WI38 (cell line): ENCODE data around the gene FRS2.

Experiments
- H3K4me3 ChIP-seq: 2 replicates; pipeline ENCODE4 v1.5.1; 2011; ENCODE audit warnings: low read depth, mild to moderate bottlenecking, control low read depth, low read length
- TF ChIP-seq, protein P1 (sequence below): IDR thresholded peaks from 2 replicates; pipeline ENCODE4 v1.5.1; 2012; ENCODE audit warnings: low read depth, mild to moderate bottlenecking, control low read depth, low read length

The FRS2 gene

DNA sequence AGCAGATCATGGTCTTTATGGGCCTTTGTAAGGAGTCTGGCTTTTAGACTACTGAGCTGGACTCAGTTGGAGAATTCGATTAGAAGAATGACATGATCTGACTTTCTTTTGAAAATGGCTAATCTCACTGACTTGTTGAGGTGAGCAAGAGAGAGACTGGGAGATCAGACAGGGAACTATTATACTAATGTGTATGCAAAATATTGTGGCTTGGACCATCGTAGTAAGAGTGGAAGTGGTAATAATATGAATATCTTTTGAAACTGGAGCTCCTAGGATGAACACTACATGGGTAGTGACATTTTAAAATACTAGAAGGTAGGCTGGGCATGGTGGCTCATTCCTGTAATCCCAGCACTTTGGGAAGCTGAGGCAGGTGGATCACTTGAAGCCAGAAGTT, 58.8 kb downstream of the FRS2 start:
- TF ChIP-seq, protein P1, sequence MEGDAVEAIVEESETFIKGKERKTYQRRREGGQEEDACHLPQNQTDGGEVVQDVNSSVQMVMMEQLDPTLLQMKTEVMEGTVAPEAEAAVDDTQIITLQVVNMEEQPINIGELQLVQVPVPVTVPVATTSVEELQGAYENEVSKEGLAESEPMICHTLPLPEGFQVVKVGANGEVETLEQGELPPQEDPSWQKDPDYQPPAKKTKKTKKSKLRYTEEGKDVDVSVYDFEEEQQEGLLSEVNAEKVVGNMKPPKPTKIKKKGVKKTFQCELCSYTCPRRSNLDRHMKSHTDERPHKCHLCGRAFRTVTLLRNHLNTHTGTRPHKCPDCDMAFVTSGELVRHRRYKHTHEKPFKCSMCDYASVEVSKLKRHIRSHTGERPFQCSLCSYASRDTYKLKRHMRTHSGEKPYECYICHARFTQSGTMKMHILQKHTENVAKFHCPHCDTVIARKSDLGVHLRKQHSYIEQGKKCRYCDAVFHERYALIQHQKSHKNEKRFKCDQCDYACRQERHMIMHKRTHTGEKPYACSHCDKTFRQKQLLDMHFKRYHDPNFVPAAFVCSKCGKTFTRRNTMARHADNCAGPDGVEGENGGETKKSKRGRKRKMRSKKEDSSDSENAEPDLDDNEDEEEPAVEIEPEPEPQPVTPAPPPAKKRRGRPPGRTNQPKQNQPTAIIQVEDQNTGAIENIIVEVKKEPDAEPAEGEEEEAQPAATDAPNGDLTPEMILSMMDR = no peak
- H3K4me3 ChIP-seq = no peak overlapping the region

DNA sequence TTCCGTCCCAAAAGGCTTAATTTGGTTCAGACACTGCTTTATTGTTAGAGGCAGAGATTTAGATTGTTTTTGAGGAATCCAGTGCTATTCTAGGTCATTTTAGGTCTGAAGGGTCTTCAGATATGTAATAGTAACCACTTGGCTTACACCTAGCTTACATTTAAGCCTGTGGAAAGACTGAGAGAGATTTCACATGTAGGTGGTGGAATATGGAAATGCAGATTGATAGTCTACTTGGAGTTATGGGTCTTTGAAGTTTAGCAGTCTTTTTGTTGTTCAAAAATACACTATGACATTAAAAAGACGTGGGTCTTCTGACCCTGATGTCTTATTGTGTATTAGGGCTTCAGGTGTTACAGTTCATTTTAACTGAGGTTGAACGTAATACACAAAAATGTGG, 63.7 kb downstream of the FRS2 start:
- TF ChIP-seq, protein P1 = no peak
- no peak overlapping the region for H3K4me3 ChIP-seq

DNA sequence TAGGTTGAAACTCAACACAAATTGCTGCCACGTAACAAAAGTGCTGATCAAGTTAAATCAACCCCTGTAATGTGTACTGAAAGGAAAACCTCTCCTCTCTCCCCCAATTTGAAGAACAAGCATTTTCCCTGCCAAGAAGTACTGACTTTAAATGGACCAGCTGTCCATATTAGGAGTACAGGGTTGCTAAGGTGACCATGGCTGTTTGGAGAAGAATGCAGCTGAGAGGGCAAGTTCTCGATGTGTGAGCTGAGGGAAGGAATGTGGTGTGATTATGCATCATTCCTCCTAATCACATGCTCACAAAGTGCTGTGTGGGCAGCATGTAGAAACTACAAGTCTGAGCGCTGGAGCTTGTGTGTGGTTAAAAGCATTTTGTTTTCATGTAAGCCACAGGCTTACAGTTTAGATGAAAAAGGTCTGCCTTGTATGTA, 64.2 kb downstream of the FRS2 start:
- H3K4me3 ChIP-seq = no peak overlapping the region; the same call in 1 of the 2 replicates
- TF ChIP-seq, protein P1 = no peak

DNA sequence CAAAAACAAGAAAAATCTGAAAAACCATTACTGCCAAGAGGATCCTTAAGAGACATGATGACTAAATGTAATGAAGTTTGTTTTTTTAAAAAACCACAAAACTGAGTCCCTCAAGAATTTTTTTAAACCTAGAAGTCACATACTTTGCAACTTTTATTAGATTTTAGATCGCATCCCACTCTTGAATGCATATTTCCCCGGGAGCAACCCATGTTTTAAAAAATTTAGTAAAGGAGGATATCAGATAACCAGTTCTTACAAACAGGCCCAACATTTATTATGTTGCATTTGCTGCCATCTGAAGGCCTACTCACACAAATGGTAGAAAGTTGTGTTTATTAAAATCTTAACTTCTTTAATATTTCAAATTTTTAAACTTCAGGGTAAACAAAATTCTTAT, 70.8 kb downstream of the FRS2 start:
- TF ChIP-seq, protein P1 = no peak
- H3K4me3 ChIP-seq = no peak overlapping the region

DNA sequence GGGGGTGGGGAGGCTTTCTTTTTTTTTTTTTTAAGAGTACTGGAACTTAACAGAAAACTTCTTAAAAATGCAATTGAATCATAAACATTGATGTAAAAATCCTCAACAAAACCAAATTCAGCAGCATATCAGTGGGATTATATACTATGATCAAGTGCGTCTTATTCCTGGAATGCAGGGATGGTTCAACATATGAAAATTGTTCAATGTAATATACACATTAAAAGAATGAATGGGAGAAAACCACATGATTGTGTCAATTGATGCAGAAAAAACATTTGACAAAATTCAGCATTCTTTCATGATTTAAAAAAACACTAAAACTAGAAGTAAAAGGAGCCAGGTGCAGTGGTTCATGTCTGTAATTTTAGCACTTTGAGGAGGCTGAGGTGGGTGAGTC, 73.9 kb downstream of the FRS2 start:
- TF ChIP-seq, protein P1 = no peak
- H3K4me3 ChIP-seq = no peak overlapping the region

DNA sequence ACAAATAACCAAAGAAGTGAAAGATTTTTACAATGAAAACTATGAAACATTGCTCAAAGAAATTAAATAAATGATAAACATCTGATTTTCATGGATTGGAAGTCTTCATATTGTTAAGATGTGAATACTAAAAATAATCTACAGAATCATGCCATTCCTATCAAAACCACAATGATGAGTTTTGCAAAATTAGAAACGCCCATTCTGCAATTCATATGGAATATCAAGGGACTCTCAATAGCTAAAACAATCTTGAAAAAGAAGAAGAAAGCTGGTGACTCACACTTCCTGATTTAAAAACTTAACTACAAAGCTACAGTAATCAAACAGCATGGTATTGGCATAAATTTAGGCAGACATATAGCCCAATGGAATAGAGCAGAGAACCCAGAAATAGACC, 74.9 kb downstream of the FRS2 start:
- TF ChIP-seq, protein P1 = no peak
- no peak overlapping the region for H3K4me3 ChIP-seq

DNA sequence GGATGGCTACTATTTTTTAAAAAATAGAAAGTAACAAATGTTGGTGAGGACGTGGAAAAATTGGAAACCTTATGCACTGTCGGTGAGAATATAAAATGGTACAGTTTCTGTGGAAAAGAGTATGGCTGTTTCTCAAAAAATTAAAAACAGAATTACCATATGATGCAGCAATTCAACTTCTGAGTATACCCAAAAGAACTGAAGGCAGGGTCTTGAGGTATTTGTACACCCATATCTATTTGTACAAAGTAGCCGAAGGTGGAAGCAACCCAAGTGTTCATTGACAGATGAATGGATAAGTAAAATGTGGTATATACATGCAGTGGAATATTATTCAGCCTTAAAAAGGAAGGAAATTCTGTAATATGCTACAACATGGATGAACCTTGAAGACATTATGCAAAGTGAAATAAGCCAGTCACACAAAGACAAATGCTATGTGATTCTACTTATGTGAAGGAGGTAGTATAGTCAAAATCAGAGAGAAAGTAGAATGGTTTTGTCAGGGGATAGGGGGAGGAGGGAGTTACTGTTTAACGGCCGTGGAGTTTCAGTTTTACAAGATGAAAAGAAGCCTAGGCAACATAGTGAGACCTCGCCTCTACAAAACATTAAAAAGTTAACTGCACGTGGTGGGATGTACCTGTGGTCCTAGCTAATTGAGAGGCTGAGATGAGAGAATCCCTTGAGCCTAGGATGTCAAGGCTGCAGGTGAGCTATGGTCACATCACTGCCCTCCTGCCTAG, 76.7 kb downstream of the FRS2 start:
- H3K4me3 ChIP-seq = no peak overlapping the region

More for the DNA sequence above, 76.7 kb downstream of the FRS2 start:
- TF ChIP-seq, protein P1 = no peak
